Stimulated activated CD4-positive, alpha-beta T cell treated with anti-CD3 and anti-CD28 coated beads, Interleukin-4, amount 100 ng/mL, for 4 hours (primary cell): ENCODE results near the gene ELAC1.
"Not testable (repeated sequence)": the region's sequence is repeated elsewhere in the genome, so short reads cannot be mapped to it uniquely, and the experiment has no call there.

Experiments
- DNase-seq, 2 experiments: peaks; one replicate each; pipeline ENCODE4 v3.0.0-alpha.2; 2020

Gene ELAC1, protein sequence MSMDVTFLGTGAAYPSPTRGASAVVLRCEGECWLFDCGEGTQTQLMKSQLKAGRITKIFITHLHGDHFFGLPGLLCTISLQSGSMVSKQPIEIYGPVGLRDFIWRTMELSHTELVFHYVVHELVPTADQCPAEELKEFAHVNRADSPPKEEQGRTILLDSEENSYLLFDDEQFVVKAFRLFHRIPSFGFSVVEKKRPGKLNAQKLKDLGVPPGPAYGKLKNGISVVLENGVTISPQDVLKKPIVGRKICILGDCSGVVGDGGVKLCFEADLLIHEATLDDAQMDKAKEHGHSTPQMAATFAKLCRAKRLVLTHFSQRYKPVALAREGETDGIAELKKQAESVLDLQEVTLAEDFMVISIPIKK

DNA sequence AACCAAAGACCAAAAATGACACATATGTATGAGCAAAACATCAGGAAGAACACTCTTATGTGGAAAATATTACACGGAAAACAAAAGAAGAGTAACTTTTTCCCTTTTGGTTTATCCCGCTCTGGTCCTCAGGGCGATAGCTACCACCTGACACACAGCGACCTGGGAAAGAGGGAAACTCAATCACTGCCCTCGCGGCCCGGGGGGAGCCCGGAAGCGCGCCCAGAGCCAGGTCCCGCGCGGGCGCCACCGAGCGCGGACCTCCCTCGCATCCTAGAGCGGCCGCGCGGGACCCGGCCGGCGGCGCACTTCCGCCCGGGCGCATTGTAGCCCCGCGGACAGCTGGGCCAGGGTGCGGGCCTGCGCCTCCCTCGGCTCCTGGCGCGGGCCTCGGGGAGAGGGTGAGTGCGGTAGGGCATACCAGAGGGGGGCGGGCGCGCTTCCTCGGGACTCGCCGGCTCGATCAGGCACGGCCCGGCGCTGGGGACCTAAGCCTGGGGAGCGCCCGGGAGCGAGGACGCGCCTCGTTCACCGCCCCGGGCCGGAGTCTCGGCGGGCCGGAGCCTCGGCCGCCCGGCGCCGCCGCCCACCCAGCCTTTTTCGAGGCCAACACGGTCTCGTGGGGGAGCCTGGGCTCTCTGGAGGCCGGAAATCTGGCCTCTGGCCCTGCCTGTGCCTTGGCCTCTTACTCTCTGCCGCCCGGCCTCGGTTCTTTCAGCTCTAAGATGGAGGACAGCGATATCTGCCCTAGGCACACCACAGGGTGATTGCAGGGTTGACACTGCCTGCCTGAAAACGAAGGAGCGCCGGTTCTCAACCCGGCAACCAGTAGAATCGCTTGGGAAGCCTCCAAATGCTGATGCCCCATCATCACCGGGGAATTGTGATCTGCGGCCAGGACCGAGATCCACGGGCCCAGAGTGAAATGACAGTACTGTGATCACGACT is at the start of gene ELAC1:
TSS of gene ELAC1 (plus strand) at position 327 of the 948 bp plus-strand sequence. CDS start 6,365 bp downstream, outside the sequence.
- DNase-seq, result peak; percentile 54 to 65

DNA sequence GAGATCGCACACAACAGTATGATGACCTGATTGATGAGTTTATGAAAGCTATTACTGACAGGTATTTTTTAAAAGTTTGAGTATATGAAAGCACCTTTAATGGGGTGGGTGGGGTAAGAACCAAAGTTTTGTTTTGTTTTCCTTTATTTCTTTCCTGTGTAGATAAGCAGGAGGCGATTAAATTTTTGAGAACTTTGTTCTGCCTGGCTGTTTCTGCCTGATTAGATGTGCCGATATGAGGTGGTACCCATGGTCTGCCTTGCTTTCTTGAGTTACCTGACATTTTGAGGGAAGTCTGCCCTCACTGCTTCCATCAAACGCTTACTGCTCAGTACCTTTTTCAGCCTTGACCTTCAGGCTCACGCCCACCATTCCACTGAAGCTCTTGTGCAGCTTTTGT is 49.7 kb upstream of the ELAC1 start:
- no peak for DNase-seq

DNA sequence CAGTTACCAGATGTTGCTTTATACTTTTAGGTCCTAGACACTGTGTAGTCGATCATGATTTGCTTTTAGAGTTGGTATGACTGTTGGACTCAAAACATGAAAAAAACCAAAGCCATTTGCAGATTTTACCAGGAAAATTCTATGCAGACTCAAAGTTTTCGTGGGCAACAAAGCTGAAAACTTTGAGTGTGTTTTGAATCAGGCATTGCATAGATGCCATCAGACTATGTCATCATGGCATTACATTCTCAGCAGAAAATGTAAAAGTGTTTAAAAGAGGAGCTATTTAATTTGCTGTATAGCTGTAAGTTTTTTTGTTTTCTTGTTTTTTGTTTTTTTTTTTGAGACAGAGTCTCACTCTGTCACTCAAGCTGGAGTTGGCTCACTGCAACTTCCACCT is 43.5 kb upstream of the ELAC1 start:
- no peak for DNase-seq

DNA sequence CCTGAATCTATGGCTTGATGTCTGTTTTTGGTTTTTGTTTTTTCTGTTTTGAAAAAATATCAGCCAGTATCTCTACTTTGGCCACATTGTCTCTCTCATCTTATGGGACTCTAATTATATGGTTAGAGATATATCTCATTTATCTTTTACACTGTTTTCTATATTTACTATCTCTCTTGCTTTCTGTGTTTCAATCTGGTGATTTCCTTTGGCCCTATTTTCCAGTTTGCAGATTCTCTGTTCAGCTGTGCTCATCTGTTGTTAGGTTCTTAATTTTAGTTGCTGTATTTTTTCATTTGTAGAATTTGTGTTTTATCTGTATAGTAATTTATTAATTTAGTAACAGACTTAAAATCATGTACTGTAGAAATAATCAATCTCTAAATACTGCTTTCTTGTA is 41.3 kb upstream of the ELAC1 start:
- DNase-seq, result no peak

DNA sequence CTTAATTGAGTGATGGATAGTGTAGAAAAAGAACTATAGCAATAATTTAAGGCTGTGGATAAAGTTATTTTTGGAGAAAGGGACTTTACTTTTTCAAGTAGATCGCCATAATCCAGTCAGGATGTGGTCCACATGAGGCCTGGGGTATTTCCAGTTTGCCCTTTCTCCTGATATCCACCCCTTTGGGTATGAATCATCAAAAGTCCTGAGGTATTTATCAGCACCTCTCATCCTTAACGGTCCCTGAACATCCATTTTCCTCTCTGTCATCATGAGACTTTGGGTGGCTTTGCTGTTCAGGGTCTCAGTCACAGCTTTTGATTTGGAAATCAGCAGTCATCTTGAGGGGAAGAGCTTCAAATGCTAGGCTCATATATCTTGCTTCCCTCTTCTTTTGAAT is 39.3 kb upstream of the ELAC1 start:
- no peak for DNase-seq

DNA sequence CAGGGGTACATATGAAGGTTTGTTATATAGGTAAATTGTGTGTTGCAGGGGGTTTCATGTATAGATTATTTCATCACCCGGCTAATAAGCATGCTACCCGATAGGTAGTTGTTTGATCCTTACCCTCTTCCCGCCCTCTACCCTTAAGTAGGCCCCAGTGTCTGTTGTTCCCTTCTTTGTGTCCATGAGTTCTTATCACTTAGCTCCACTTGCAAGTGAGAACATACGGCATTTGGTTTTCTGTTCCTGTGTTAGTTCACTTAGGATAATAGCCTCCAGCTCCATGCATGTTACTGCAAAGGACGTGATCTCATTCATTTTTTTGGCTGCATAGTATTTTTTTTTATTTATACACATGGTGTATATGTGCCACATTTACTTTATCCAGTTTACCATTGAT is 34.2 kb upstream of the ELAC1 start:
- DNase-seq, result no peak

DNA sequence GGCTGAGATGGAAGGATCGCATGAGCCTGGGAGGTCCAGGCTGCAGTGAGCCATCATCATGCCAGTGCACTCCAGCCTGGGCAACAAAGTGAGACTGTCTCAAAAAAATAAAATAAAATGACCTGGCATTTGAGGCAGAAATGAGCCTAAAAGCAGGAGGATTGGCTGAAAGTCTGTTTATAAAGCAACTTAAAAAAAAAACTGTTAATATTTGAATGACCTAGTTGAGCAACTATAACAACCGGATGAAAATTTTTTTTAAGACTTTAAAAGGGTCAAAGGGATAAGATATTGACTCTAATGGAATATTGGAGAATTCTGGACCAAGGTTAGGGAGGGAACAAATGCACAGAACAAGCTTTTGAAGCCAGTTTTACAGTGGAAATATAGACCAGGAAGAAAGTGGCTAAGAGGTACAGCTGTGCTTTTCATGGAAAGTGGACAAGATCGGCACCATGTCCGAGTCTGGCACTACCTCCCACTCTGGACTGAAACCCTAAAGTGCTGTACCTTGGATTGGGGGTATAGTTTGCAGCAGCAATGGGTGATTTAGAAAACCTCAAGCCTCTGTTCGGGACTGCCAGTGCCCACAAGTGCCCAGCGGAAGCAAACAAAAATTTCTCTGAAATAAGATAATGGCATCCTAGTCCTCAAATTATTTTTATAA is 33.2 kb upstream of the ELAC1 start:
- DNase-seq, result no peak

DNA sequence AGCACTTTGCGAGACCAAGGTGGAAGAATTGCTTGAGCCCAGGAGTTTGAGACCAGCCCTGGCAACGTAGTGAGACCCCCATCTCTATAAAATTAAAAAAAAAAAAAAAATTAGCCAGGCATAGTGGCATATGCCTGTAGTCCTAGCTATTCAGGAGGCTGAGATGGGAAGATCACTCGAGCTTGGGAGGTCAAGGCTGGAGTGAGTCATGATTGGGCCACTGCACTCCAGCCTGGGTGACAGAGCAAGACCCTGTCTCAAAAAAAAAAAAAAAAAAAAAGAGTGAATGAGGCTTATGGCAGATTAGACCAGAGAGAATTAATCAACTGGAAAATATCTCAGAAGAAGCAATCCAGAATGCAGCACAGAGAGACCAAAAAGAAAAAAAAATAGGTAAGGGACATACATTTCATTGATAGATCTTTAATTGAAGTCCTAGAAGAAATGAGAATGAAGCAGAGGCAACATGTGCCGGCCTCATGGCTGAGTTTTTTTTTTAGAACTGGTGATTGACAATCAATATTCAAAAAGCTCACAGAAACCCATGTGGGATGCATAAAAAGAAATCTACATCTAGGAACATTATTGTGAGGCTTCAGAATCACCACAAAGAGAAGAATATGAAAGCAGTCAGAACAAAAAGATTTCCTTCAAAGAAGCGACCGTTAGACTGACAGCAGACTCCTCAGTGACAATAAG is 32.2 kb upstream of the ELAC1 start:
- DNase-seq, result no peak

DNA sequence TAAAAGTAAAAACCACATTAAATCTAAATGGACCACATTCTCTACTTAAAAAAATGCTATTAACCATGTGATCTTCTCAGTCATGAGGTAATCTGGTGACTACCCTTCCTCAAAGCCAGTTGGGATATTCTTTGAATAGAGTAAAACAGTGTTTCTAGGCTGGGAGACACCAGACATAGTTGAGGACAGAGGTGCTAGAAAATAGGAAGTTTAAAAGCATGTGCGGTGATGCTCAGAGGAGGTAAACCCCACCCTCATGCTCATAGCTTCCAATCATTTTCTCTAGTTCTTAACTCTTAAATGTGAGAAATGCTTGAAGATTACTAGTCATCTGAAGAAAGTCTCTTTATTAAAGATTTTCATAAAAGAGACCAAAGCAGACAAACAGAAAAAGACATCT is 30.7 kb upstream of the ELAC1 start:
- DNase-seq, result no peak

DNA sequence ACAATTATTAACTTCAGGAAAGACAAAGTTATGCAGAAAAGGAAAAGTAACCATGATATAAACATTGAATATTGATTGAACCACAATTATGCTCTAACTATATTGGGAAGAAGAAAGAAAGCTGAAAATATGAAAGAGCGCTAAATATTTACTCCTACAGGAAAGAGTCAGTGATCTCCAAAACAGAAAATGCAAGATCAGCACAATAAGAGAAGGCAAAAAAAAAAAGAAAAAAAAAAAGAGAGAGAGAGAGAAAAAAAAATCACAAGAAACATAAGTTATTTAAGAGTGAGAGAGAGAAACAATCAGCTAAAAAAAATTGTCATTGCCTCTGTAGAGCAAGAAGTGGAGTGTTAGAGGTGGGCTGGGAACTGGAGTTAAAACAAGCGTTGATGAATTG is 28.9 kb upstream of the ELAC1 start:
- no peak for DNase-seq

DNA sequence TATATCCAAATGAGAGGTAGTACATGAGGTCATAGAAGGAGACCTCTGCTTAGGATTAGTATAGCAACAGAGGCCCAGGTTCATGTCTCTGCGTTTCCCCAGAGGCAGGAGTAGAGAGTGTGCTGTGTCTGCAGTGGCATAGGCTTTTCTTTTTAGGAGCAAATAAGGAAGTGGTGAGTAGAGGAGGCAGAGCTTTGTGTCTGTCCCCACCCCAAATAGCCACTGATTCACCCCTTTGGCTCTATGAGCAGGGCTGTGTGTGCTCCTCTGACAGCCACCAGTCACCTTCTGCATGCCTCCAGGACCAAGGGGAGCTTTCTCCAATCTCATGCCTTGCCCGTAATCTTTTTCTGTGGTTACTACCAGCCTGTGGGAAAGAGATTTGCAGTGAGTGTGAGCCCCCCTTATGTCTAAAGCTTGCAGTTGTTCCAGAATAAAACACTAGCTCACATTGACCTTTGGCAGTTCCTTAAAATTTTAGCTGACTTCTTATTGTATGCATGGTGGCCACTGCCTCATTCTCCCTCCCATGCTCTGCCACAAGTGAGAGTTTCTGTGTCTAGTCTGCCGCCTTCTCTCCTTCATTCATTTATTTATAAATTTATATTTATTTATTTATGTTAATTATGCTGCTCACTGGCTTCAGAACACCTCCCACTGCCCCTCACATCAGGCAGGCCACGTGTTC is 23.5 kb upstream of the ELAC1 start:
- DNase-seq, result no peak

DNA sequence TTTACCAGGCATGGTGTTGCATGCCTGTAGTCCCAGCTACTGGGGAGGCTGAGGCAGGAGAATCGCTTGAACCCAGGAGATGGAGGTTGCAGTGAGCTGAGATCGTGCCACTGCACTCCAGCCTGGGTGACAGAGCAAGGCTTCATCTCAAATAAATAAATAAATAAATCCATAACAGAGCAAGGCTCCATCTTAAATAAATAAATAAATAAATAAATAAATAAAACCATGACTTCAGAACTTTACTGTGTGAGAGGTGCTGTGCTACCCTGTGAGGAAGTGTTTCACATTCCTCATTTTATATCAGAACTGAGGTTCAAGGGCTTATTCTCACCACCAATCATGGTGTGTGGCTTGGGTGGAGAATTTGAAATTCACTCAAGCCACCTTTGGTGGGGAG is 21.9 kb upstream of the ELAC1 start:
- not testable (repeated sequence) for DNase-seq

DNA sequence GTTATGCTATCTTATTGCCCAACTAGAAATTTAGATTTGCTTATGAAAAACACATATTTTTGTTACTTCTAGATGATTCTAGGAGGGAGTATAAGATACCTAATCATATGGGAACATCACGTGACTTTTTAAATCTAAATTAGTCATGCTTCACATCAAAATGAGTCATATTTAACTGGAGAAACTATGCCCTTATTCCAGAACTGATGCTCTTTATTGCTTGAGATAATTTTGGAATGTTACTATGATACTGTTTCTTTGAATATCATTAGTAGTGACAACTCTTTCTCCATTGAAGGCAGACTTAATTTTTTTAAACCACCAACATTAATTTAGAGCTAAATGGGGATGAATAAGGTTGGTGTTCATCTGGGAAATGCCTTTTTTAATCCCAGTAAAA is 19.9 kb upstream of the ELAC1 start:
- DNase-seq, result no peak

DNA sequence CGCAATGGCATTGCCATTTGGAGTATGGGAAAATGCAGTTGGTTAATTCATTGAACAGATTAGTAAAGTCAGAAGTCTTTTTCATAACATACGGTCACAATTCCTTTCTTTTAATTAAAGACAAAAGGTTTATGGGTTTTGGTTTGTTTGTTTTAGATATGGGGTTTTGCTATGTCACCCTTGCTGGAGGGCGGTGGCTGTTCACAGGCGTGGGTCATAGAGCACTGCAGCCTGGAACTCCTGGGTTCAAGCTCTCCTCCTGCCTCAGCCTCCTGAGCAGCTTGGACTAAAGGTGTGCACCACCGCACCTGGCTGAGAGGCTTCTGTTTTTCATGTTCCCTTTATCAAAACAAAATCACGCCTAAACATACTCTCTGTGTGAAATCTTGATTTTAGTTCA is 18.7 kb upstream of the ELAC1 start:
- no peak for DNase-seq

DNA sequence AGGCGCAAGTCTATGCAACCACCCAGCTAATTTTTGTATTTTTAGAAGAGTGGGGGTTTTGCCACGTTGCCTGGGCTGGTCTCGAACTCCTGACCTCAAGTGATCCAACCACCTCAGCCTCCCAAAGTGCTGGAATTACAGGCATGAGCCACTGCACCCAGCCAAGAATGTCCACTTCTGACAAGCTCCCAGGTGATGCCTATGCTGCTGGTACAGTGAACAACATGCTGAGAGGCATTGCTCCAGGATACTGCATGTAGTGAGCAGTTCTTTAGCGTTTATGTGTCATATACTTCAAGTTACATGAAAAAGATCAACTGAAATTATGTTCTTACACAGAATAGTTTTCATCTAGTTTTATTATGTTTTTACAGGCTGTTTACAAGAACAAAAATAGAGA is 17.2 kb upstream of the ELAC1 start:
- no peak for DNase-seq

DNA sequence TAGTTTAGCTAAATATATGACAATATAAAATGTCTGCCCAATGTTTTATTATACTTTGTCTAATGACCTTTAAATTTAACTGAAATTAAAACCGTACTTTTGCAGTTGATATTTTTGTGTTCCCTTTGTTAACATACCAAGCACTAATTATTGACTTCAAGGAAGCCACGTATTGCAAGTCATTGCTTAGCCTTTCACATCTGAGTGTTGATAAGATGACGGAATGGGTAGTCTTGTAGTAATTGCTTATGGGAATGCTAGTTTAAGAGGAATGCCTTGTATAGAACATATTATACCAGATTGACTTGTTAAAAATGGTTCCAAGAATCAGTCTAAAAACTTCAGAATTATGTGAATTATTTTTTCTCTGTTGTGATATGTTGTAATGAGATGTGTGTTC is 14.0 kb upstream of the ELAC1 start:
- no peak for DNase-seq

DNA sequence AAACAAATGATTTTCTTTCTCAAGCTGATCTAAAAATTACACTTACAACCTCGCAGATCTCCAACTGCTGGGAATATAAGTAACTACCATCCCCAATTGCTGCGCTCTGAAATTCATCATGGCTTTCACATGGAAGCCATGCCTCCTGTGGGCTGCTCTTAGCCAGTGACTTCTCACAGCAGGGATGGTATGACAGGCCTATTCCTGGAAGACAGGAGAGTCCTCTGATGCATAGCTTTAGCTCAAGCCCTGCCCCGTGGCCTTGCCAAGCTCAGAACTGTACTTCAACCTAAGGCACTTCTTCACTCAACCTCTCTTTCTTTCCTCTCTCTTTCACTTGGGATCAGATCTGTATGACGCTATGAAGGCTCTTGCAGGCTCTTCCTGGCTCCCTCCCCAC is 12.6 kb upstream of the ELAC1 start:
- DNase-seq, result no peak

DNA sequence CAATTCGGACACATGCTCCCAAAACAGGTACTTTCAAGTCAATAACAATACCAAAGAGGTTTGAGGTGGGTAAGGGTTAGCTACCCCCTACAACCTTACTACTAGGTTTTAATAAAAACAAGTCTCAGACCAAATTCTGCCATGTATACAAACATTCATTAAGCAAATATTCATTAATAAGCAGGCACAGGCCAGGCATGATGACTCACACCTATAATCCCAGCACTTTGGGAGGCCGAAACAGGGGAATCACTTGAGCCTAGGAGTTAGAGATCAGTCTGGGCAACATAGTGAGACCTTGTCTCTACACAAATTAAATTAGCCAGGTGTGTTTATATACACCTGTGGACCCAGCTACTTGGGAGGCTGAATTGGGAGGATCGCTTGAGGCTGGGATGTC is 11.7 kb upstream of the ELAC1 start:
- no peak for DNase-seq

DNA sequence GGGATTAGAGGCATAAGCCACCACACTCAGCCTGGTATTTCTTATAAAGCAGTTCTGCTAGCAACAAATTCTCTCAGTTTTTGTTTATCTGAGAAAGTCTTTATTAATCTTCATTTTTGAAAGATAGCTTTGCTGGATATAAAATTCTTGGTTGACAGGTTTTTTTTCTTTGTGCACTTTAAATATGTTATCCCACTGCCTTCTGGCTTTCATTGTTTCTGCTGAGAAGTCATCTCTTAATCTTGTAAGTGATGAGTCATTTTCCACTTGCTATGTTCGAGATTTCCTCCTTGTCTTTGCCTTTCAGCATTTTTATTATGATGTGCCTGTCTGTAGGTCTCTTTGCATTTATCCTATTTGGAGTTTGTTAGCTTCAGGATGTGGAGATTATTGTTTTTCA is 5.9 kb upstream of the ELAC1 start:
- no peak for DNase-seq

DNA sequence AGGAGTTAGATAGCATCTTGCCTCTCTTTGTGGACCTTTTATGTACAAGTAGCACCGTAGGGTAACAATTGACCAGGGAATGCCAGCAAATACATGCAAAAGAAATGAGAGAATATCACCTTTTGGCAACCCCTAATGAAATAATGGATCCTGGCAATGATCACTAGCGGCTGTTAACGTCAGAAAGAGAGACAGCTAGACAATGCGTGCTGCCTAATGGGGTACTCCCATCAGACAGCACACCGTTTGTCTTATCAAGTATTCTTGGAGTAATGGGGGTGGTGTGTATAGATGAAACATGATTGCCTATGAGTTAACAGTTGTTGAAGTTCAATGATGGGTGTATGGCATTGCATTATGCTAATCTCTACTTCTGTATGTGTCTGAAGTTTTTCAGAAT is 1.6 kb downstream of the ELAC1 start:
- no peak for DNase-seq

DNA sequence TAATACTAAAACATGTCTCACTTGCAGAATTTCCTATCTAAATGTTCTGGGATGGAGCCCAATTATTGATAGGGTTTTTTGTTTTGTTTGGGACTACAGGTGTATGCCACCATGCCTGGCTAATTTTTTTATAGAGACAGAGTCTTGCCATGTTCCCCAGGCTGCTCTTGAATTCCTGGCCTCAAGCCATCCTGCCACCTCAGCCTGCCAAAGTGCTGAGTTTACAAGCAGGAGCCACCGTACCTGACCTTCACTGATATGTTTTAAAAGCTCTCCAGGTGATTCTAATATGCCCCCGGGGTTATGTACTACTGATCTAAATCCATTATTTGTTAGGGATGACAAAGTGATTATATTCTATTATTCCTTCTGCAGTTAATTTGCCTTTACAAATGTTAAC is 2.2 kb downstream of the ELAC1 start:
- DNase-seq, result no peak

DNA sequence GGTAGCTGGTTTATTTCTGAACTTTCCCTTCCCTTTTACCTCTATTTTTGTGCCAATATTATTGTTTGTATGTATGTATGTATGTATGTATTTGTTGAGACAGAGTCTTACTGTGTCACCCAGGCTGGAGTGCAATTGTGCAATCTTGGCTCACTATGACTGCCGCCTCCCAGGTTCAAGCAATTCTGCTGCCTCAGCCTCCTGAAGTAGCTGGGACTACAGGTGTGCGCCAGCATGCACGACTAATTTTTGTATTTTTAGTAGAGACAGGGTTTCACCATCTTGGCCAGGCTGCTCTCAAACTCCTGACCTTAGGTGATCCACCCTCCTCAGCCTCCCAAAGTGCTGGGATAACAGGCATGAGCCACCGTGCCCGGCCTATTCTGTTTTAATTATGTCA is 4.6 kb downstream of the ELAC1 start:
- DNase-seq, result not testable (repeated sequence)
